HG03139 (cell line): Measurements from ENCODE around the gene AARS2.

Experiments used
- ATAC-seq: cut with Tn5 transposase; IDR thresholded peaks from one replicate; pipeline ENCODE4 v1.9.1; 2021; ENCODE audit not compliant: unreplicated experiment

Gene AARS2

GRCh38 chr6:44301782-44302564, 11.2 kb downstream of the AARS2 start:
- no peak for ATAC-seq

DNA sequence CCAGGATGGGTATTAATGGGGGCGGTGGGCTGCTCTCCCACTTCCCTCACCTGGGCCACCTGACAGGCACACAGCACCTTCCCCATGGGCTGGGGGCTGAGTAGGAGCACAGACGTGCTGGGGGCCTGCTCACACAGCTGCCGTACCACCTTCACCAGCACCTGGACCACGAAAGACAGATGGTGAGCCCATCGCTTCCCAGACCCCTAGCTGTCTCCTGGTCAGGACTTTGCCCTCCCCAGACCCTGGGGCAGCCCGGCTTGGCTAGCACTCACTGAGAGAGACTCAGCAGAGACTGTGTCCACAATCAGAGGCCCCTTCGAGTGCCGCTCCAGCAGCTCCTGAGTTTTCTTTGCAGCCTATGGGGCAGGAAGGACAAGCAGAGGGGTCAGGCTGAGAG, 12.0 kb downstream of the AARS2 start:
- no peak for ATAC-seq

- no peak for ATAC-seq
Observed at GRCh38 chr6:44300292-44300823, 12.8 kb downstream of the AARS2 start.

DNA sequence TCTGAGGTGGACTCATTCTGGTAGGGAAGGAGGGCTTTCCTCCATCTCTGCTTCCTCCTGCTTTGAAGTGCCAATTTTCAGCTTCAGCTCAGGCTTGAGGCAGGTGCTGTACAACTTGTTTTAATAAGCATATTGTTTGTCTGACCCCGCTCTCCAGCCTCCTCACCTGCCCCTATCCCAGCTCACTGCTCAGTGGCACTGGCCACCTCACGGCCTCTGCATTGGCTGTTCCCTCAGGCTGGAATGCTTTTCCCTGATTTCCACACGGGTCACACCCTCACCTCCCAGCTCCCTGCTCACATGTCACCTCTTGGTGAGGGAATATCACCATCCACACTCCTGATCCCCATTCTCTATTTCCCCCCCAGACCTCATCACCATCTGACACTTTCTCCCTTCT, 14.3 kb downstream of the AARS2 start:
- no peak for ATAC-seq

GRCh38 chr6:44298055-44298803, 14.9 kb downstream of the AARS2 start:
- ATAC-seq = no peak

- no peak for ATAC-seq
Observed at GRCh38 chr6:44297063-44298038, 15.8 kb downstream of the AARS2 start.

- ATAC-seq = no peak
Observed at GRCh38 chr6:44294832-44295791, 18.0 kb downstream of the AARS2 start.

DNA sequence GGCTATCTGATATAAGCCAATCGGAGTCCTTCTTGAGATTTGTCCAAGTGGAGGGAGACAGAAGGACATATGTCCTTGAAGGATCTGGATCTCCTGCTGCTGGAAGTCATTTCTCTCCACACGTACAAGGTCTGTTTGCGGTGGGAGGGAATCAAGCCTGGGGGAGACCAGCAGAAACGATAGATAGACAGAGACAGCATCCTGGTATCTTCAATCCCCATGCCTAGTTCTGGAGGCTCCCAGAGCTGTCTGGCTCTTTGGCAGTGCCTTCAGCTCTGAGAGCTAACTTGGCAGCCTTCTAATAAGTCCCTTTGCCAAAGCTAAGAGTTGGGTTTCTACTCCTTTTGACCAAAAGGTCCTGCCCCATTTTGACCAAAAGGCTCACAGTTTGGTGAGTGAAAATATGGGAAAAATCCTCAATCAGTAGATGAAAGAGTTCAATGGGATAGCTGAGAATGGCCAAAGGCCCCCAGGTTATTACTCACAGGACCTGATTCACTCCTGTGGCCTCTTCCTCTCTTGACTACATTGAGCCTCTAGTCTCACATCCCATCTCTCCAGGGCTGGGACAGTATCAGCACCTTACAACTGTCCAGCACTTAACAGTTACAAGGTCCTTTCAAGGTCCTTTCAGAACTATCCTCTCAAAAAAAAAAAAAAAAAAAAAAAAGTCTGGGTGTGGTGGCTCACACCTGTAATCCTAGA, 20.3 kb downstream of the AARS2 start:
- no peak for ATAC-seq

DNA sequence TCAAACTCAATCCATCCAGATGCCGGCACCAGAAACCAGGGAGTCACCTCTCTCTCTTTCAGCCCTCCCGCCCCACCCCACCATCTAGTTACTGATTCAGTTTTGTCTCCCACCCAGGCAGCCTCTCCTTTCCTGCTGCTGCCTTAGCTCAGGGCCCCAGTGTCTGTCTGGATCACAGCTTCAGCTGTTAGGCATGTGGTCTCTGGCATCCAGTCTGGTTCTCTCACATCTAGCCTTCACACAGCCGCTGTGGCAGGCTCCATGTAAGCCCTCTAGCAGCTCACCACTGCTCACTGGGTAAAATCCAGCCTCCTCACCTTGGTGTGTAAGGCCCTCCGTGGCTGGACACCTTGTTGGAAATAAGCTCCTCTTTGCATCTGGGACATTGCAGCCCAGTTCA, 21.3 kb downstream of the AARS2 start:
- ATAC-seq = no peak

GRCh38 chr6:44289726-44290260, 23.4 kb downstream of the AARS2 start:
- no peak for ATAC-seq

DNA sequence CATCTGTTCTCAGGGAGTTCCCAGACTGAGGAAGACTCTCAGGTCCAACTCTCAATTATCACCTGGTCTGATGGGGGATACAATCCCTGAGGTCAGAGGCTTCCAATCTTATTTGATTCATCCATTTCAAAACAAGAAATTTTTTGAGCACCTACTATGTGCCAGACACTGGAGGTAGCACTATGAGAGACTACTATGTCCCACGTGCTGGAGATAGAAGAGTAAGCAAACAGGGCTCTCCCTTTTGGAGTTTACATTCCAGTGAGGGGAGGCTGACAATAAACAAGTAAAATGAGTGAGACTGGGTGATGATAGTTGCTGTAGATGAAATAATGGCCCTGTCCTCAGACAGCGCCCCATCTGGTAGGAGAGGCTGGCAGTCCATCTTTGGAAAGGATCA, 26.4 kb downstream of the AARS2 start:
- ATAC-seq = no peak

GRCh38 chr6:44286285-44286565, 26.9 kb downstream of the AARS2 start:
- no peak for ATAC-seq

GRCh38 chr6:44285552-44286284, 27.4 kb downstream of the AARS2 start:
- no peak for ATAC-seq

DNA sequence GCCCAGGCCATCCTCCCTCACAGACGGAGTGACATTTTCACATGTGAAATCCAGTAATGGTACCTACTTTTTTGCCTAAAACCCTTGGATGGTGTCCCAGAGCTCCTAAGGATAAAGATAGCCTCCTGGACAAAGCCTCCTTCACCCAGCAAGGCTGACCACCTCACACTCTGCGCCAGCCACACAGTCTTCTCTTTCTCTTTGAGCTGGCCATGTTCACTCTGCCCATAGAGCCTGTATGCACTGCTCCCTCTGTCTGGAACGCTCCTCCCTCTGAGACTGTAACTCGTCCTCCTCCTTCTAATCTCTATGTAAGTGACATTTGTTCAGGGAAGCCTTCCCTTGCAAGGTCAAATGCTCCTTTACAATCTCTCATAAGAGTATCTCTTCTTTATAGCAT, 28.3 kb downstream of the AARS2 start:
- no peak for ATAC-seq

DNA sequence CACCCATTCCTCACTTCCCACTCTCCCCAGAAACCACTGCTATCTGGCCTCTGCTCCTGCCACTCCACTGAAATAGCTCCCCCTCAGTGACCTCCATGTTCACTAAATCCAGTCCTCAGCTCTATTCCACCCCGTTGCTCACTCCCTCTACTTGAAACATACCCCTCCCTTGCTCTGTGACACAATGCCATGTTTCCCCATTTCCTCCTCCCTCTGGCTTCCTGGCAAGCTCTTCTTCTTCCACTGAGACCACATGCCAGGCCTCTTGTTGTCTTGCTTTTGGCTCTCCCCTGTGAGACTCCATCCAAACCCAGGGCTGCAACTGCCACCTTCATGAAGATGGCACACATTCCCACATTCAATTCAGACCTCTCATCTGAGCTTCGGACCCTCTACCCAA, 29.0 kb downstream of the AARS2 start:
- ATAC-seq = no peak

DNA sequence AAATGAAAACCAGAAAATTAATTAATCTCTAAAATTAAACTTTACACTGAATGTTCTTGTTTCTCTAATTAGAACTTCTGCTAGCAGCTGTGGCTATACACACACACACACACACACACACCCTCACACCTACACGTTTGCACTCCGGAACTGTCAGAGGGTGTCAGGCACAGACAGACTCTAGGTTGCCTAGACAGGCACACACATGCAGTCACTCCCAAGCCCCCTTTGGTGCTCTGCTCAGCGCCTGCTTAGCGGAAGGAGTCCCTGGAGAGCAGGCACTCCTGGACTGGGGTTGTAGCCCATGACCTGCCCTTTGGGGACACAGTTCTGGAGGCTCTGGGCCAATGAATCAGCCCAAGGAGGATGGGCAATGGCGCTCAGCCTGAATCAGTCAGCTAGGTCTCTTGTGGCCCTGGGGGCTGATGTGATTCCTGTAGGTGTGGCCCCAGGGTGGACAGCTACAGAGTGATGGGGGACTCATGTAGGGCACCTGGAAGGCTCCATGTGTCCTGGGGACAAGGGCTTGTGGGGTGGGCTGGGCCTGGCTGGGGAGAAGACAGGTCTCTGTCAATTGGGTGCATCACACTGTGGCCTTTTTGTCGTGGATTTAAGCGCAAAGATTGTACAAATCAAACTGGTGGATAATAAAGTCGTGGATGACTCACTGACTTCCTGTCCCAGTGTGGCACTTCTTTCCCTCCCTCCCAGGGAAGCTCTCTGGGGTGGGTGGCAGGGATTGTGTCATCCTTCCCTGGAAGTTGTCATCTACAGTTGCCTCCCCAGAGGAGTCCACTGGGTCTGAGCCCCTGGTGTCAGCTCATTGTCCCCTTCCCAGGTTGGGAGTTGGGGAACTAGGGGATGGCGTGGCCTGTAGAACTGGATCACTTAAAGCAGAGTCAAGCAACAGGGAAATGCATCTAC, 34.1 kb downstream of the AARS2 start:
- no peak for ATAC-seq

DNA sequence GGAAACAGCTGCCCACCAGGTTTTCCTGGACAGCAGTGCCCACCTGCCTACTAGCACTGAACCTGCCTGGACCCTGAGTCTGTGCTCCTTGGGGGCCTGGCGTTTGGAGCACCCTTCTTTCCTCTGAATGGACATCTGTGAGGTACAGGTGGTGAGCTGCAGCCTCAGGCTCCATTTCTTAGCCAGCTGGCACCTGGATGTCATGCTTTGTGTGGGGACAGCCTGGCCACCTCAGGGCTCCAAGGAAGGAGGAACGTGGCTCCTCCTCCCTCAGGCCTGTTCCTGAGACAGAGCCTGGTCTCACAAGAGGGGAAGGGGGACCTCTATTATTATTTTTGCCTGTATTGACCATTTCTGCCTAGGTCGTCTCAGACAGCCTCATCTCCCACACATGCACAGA, 34.8 kb downstream of the AARS2 start:
- ATAC-seq = no peak

DNA sequence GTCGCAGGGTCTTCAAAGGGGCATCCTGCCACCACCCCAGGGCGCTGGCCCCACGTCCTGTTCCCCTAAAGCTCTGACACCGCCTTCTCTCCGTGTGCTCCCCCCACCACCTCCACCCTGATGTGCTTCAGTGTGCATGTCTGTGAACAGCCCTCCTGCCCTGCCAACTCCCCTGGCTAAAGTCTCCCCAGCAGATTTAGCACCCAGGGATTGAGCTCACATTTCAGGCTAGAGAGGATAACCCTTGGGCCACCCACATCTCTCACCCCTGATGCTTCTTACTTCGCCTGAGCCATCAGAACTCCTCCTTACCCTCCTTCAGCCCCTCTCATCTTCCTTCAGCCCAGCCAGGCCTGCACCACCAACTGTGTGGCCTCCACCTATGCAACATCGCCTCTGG, 35.4 kb downstream of the AARS2 start:
- no peak for ATAC-seq
